ENCODE results near the gene OAT. TPM values are rescaled to one million over a fixed set of nuclear protein-coding genes. Genes with fewer than 3 reads are reported as not detected.

OAT gene
- total and polyA plus RNA-seq, 4 donors: 105 to 235 (median 114) TPM

- Histone ChIP-seq H3K4me3 (ENCODE audit: low read length in 2 of 2) (no peak overlapping the region), H3K4me1 (ENCODE audit: control insufficient read depth in 1 of 2, insufficient read depth in 2 of 2, low read length in 2 of 2) (peaks cover 0 to 3% of the 10 kb centered on the region in 2 donors), H3K27ac (ENCODE audit: low read depth in 1 of 2, low read length in 2 of 2) (no peak overlapping the region), H3K36me3 (ENCODE audit: control insufficient read depth in 1 of 2, insufficient read depth in 2 of 2, low read length in 1 of 2) (no peaks in the 10 kb centered on the region), H3K9me3 (ENCODE audit: control insufficient read depth, low read length) (no peaks in the 10 kb centered on the region), H3K27me3 (ENCODE audit: control insufficient read depth in 1 of 2, insufficient read depth in 2 of 2, low read length in 1 of 2) (no peaks in the 10 kb centered on the region)
- 91 to 93% methylated on average over 10 of the region's 10 CpGs for WGBS, 2 donors
- DNase-seq (peak in 1 of 2 donors; percentile 62), ATAC-seq (ENCODE audit: low FRiP score) (no peak)
- intact Hi-C loops (cut with DNase I): loop anchor here (5.0 to 10.0 kb wide), 5 partner anchors 120 to 802 kb away; partner anchors contain the start of gene CHST15 (in 1 of the 2)
Measured at GRCh38 chr10:124387078-124387874, 31.4 kb downstream of the OAT start.

- Histone ChIP-seq H3K36me3 (ENCODE audit: control insufficient read depth in 1 of 2, insufficient read depth in 2 of 2, low read length in 1 of 2) (no peaks in the 10 kb centered on the region), H3K4me1 (ENCODE audit: control insufficient read depth in 1 of 2, insufficient read depth in 2 of 2, low read length in 2 of 2) (peaks cover 0 to 3% of the 10 kb centered on the region in 2 donors), H3K9me3 (ENCODE audit: control insufficient read depth, low read length) (no peaks in the 10 kb centered on the region), H3K27ac (ENCODE audit: low read depth in 1 of 2, low read length in 2 of 2) (no peak overlapping the region), H3K4me3 (ENCODE audit: low read length in 2 of 2) (no peak overlapping the region), H3K27me3 (ENCODE audit: control insufficient read depth in 1 of 2, insufficient read depth in 2 of 2, low read length in 1 of 2) (no peaks in the 10 kb centered on the region)
- intact Hi-C loops (cut with DNase I): loop anchor here (5.0 to 10.0 kb wide), 5 partner anchors 119 to 802 kb away; partner anchors contain the start of gene CHST15 (in 1 of the 2)
- ATAC-seq (ENCODE audit: low FRiP score): no peak
- DNase-seq: peak in 1 of 2 donors; percentile 66
- WGBS, 2 donors: 93 to 94% methylated on average over 21 of the region's 21 CpGs
Measured at GRCh38 chr10:124386186-124387077, 32.3 kb downstream of the OAT start.

GRCh38 chr10:124385627-124386185 is 33.0 kb downstream of the OAT start:
- no peaks in the 10 kb centered on the region for H3K27me3 ChIP-seq (ENCODE audit: control insufficient read depth in 1 of 2, insufficient read depth in 2 of 2, low read length in 1 of 2)
- no peaks in the 10 kb centered on the region for H3K9me3 ChIP-seq (ENCODE audit: control insufficient read depth, low read length)
- H3K4me1 ChIP-seq (ENCODE audit: control insufficient read depth in 1 of 2, insufficient read depth in 2 of 2, low read length in 2 of 2): peaks cover 0 to 3% of the 10 kb centered on the region in 2 donors
- no peak overlapping the region for H3K4me3 ChIP-seq (ENCODE audit: low read length in 2 of 2)
- no peak for ATAC-seq (ENCODE audit: low FRiP score)
- no peak overlapping the region for H3K27ac ChIP-seq (ENCODE audit: low read depth in 1 of 2, low read length in 2 of 2)
- no peaks in the 10 kb centered on the region for H3K36me3 ChIP-seq (ENCODE audit: control insufficient read depth in 1 of 2, insufficient read depth in 2 of 2, low read length in 1 of 2)
- DNase-seq: peak in 1 of 2 donors; percentile 64
- intact Hi-C loops (cut with DNase I): loop anchor here (5.0 to 10.0 kb wide), 5 partner anchors 118 to 801 kb away; partner anchors contain the start of gene CHST15 (in 1 of the 2)
- 92 to 97% methylated on average over 12 of the region's 12 CpGs for WGBS, 2 donors

- H3K27me3 ChIP-seq (ENCODE audit: control insufficient read depth in 1 of 2, insufficient read depth in 2 of 2, low read length in 1 of 2): no peaks in the 10 kb centered on the region
- ATAC-seq (ENCODE audit: low FRiP score) (no peak), DNase-seq (peak in 1 of 2 donors; percentile 64)
- peaks cover 0 to 3% of the 10 kb centered on the region in 2 donors for H3K4me1 ChIP-seq (ENCODE audit: control insufficient read depth in 1 of 2, insufficient read depth in 2 of 2, low read length in 2 of 2)
- no peaks in the 10 kb centered on the region for H3K9me3 ChIP-seq (ENCODE audit: control insufficient read depth, low read length)
- no peak overlapping the region for H3K27ac ChIP-seq (ENCODE audit: low read depth in 1 of 2, low read length in 2 of 2)
- H3K4me3 ChIP-seq (ENCODE audit: low read length in 2 of 2): no peak overlapping the region
- intact Hi-C loops (cut with DNase I): loop anchor here (5.0 to 10.0 kb wide), 5 partner anchors 117 to 800 kb away; partner anchors contain the start of gene CHST15 (in 1 of the 2)
- no peaks in the 10 kb centered on the region for H3K36me3 ChIP-seq (ENCODE audit: control insufficient read depth in 1 of 2, insufficient read depth in 2 of 2, low read length in 1 of 2)
- 42 to 56% methylated on average over 7 of the region's 7 CpGs for WGBS, 2 donors
Measured at GRCh38 chr10:124384591-124385190, 34.0 kb downstream of the OAT start.

GRCh38 chr10:124384172-124384571 is 34.6 kb downstream of the OAT start:
- Histone ChIP-seq H3K4me1 (ENCODE audit: control insufficient read depth in 1 of 2, insufficient read depth in 2 of 2, low read length in 2 of 2) (peaks cover 0 to 3% of the 10 kb centered on the region in 2 donors), H3K36me3 (ENCODE audit: control insufficient read depth in 1 of 2, insufficient read depth in 2 of 2, low read length in 1 of 2) (no peaks in the 10 kb centered on the region), H3K9me3 (ENCODE audit: control insufficient read depth, low read length) (no peaks in the 10 kb centered on the region), H3K27ac (ENCODE audit: low read depth in 1 of 2, low read length in 2 of 2) (no peak overlapping the region), H3K27me3 (ENCODE audit: control insufficient read depth in 1 of 2, insufficient read depth in 2 of 2, low read length in 1 of 2) (no peaks in the 10 kb centered on the region), H3K4me3 (ENCODE audit: low read length in 2 of 2) (no peak overlapping the region)
- intact Hi-C loops (cut with DNase I): loop anchor here (10.0 kb wide), 3 partner anchors 119 to 799 kb away; partner anchors contain the start of gene CHST15 (in 1 of the 2)
- peak in 1 of 2 donors; percentile 53 for DNase-seq
- ATAC-seq (ENCODE audit: low FRiP score): no peak
- 12 to 15% methylated on average over 4 of the region's 4 CpGs for WGBS, 2 donors

GRCh38 chr10:124383496-124383895 is 35.2 kb downstream of the OAT start:
- ATAC-seq (ENCODE audit: low FRiP score): no peak
- intact Hi-C loops (cut with DNase I): loop anchor here (10.0 kb wide), 3 partner anchors 119 to 799 kb away; partner anchors contain the start of gene CHST15 (in 1 of the 2)

GRCh38 chr10:124381011-124381611 is 37.6 kb downstream of the OAT start:
- ATAC-seq (ENCODE audit: low FRiP score): no peak
- Histone ChIP-seq H3K4me1 (ENCODE audit: control insufficient read depth in 1 of 2, insufficient read depth in 2 of 2, low read length in 2 of 2) (peaks cover 0 to 3% of the 10 kb centered on the region in 2 donors), H3K4me3 (ENCODE audit: low read length in 2 of 2) (no peak overlapping the region), H3K27ac (ENCODE audit: low read depth in 1 of 2, low read length in 2 of 2) (no peak overlapping the region), H3K36me3 (ENCODE audit: control insufficient read depth in 1 of 2, insufficient read depth in 2 of 2, low read length in 1 of 2) (no peaks in the 10 kb centered on the region), H3K9me3 (ENCODE audit: control insufficient read depth, low read length) (no peaks in the 10 kb centered on the region), H3K27me3 (ENCODE audit: control insufficient read depth in 1 of 2, insufficient read depth in 2 of 2, low read length in 1 of 2) (no peaks in the 10 kb centered on the region)
- DNase-seq: peak in 1 of 2 donors; percentile 55
- WGBS, 2 donors: 90 to 92% methylated on average over 19 of the region's 19 CpGs
- intact Hi-C loops (cut with DNase I): loop anchor here (10.0 kb wide), 3 partner anchors 116 to 796 kb away; partner anchors contain the start of gene CHST15 (in 1 of the 2)

More at GRCh38 chr10:124383496-124383895, 35.2 kb downstream of the OAT start:
- peak in 1 of 2 donors; percentile 68 for DNase-seq
- H3K4me3 ChIP-seq (ENCODE audit: low read length in 2 of 2): no peak overlapping the region
- H3K27me3 ChIP-seq (ENCODE audit: control insufficient read depth in 1 of 2, insufficient read depth in 2 of 2, low read length in 1 of 2): no peaks in the 10 kb centered on the region
- 83 to 86% methylated on average over 6 of the region's 6 CpGs for WGBS, 2 donors
- peaks cover 0 to 3% of the 10 kb centered on the region in 2 donors for H3K4me1 ChIP-seq (ENCODE audit: control insufficient read depth in 1 of 2, insufficient read depth in 2 of 2, low read length in 2 of 2)
- H3K27ac ChIP-seq (ENCODE audit: low read depth in 1 of 2, low read length in 2 of 2): no peak overlapping the region
- no peaks in the 10 kb centered on the region for H3K36me3 ChIP-seq (ENCODE audit: control insufficient read depth in 1 of 2, insufficient read depth in 2 of 2, low read length in 1 of 2)
- H3K9me3 ChIP-seq (ENCODE audit: control insufficient read depth, low read length): no peaks in the 10 kb centered on the region
